NCI-H187 (cell line): ENCODE data around the gene C3orf70.

Experiments
- DNase-seq, 2 experiments: peaks; one replicate each; lab custom pipeline; 2025; lab: John Stamatoyannopoulos, UW

Gene C3orf70

DNA sequence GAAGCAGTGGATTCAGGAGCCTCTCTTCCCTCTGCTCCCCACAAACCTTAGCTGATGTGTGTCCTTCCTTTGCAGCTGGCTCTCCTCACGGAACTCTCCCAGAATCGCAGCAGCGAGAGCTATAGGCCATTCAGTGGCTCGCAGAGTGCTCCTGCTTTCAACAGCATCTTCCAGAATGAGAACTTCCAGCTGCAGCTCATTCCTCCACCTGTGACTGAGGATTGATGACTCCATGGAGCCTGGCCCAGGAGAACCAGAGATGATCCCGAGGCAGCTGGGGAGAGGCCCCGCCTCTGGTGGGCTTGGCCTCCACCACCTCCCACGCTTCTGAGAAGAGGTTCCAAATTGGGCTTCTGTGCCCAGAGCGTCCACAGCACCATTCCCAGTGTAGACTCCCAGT is 101.1 kb downstream of the C3orf70 start:
- DNase-seq = no peak

DNA sequence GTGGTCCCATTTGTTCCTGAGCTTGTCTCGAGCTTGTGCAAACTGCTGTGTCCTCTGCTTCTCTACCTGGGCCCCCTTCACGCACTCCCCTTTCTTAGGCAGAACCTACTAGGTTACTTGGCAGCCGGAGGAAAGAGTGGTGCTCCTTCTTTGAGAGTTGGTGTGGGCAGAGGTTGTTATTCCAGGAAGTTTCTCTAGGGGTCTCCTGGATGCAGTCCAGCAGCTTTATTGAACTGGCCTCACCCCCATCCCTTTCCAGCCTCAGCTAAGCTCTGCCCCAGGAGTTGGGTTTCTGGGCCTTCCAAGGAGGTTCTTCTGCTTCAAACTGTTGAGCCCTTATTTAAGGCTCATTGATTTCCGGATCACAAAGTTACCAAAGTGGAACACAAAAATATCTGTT is 103.2 kb downstream of the C3orf70 start:
- DNase-seq = no peak

DNA sequence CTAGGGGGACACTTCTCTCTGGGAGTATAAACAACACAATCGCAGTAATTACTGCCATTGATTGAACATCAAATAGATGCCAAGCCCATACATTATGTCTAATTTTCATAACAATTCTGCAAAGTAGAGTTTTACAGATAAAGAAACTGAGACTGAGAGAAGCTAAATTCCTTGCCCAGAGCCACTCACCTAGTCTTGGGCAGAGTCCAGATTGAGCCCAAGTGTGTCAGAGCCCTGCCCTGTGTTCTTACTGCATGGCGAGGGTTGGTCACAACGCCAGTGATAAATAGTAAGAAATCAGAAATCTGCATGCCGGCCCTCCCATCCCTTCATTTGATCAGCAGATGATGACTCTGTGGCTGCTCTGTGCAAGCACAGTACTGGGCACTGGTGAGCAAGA is 106.3 kb downstream of the C3orf70 start:
- DNase-seq = no peak

DNA sequence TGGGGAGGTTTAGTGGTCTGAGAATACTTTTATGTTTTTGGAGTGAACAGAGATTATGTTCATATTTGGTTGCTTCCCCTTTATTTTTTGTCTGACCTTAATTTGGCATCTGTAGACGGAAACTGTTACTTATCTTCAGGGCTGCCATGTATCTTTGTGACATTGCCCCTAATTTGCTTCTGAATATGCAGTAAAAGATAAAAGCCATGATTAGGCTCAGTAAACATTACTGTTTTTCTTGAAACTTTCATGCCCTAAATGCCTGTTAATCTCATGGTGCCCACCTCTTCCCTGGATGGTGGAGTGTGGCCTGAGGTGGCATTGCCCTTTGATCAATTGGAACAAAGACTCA is 106.7 kb downstream of the C3orf70 start:
- DNase-seq = no peak

DNA sequence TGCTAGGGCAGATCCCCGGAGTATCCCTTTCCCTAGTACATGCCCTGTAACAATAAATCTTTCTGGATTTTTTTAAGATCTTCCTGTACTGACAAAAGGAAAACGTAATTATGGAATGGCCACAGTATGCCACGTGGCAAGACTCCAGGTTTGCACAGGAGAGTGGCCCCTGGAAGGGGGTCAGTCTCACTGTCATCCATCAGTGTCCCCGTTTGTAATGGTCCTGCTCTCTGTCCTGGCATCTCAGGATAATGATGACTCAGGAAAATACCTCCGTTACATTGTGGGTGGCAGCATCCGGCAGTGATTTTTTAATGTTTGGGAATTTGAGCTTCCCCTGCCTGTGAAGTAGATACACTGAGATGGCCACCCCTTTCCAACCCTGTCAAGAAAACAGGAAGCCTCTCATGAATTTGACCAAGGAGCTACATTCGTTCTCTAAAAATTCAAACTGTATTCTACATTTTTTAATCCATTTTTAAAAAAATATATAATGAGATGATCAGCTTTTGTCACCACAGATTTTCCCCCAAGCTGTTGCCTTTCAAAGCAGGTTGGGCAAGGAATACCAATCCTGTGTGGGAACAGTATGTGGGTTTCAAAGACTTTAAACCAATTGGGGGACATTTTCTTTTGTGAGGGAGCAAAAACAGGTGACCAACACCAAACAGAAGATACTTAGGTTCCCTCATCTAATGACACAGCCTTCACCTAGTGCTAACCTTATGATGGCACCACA is 110.4 kb downstream of the C3orf70 start:
- DNase-seq = no peak

DNA sequence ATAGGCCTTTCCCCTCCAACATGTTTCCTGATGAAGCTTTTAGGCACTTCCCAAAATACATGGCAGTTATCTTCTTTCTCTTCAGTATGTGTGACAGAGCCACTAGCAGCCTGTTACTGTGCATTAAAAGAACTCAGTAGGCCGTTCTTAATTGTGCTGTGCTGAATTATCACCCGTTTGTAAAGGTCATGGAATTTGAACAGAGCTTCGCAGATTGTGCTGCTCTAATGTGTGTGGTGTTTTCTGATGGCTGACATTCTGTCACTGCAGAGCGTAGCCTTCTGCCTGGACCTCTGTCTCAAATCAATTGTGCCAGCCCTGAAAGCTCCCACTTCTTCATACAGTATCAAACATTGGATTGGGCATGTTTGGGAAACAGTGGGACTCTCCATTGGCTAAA is 111.3 kb downstream of the C3orf70 start:
- no peak for DNase-seq

DNA sequence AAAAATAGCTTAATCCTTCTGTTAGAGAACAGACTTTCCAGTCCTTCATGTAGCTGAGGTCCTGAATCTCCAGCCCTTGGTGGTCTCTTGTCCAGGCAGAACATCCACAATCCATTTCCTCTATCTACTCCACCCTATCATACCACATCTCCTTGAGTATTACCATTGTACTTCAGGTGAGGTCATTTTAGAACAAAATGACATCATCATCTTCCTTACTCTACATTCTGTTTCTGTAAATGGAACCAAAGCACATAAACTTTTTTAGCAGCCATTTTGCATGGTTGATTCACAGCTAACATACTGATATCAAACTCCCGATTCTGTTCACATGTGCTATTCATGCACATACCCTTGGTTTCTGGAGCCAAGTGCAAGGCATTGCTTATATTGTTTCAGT is 112.4 kb downstream of the C3orf70 start:
- DNase-seq = no peak

DNA sequence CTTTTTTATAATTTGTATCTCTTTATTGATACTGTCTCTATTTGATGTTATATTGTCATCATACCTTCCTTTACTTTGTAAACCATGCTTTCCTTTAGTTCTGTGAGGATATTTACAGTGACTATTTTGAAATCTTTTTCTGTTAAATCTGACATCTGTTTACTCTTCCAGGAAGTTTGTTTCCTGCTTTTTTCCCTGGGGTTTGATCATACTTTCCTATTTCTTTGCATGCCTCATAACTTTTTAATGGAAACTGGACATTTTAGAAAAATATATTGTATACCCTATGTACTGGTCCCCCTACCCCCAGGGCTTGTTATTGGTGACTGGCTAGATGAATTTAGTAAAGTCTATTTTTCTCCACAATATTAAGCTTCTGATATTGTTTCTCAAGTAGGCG is 115.1 kb downstream of the C3orf70 start:
- DNase-seq = no peak

DNA sequence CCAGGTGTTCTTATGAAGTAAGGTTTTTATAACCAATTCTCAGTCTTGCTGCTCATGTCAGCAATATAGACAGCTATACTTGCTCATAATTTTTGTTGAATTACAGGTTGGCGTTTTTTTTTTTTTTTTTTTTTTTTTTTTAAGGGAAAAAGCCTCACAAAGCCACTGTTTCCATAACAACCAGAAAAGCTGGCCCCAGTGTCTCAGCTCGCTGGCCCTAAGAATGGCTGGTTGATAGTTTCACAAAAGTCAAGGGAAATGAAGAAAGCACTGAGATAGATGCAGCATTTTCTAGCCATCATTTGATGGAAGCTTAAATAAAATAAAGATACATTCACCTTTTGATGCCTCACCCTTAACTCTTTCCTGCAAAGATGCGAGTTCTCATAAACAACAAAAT is 121.9 kb downstream of the C3orf70 start:
- DNase-seq = no peak

DNA sequence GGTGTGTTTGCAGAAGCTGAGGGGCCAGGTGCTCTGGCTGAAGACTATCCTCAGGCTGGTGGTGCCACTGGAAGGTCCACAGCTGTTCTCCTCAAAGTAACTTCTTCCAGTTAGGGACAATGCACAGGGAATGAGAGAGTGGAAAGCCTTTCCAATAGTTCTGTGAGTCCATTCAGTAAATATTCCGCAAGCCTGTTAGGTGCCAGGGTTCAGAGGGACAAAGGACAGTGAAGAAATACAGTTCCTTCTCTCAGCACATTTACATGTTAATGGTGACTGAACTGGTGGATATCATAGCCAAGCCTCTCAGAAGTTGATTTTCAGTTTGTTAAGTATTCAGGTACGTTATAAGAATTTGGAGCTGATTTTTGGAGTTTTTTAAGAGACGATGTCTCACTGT is 122.5 kb downstream of the C3orf70 start:
- no peak for DNase-seq

DNA sequence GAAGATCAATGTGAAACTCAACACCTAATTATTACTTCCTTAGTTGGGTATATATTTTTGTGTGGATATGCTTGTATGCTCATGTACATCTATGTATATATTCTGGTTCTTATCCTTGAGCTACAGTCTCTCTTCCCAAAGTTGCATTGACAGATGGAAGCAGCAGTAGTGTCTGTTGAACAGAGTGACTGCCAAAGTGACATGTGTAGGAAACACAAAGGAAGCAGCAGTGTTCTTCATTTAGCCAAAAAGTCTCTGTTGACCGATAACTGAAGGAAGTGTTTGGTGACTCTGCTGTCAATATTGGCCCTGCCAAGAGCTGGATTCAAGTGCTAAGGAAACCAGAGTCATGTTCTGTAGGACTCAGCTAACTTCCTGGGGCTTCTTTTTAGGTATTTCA is 123.8 kb downstream of the C3orf70 start:
- DNase-seq = no peak

DNA sequence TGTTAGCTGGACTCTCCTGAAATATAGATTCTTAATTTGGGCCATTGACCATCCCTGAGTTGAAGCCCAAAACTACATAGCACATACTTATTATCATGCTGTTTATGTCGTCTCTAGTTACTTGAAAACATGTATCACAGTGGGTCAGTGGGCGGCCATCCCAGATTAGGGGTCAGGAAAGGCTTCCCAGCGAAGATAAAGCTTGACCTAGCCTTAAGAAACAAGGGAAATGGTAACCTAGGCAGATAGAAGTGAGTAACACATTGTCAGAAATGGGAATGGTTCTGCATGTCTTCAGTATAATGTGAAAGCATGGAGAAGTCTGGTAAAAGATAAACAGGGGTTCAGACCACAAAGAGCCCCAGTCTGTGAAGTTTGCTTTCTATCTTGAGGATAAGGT is 124.7 kb downstream of the C3orf70 start:
- DNase-seq = no peak
